K562 (cell line): ENCODE results near the gene KCNK7. TPM values are rescaled to one million over a fixed set of nuclear protein-coding genes. Genes with fewer than 3 reads are reported as not detected.

Experiments
- ATAC-seq: fragments of 200-7000 bp; cut with Tn5 transposase; 3 replicates; pipeline ENCODE4 v1.9.1; 2020; ENCODE audit warnings: moderate library complexity
- BruUV-seq: library from RNA; stranded (reverse); fragments of 400-500 nt; replicated peaks from 2 replicates; lab custom pipeline; 2021; lab: Mats Ljungman, UMichigan
- CTCF ChIA-PET: fragments of 300-600 bp; formaldehyde crosslinking; extraction: SDS; loops from one replicate; lab custom pipeline; 2021; ENCODE audit warnings: low intra/inter-chr PET ratio; lab: Yijun Ruan, JAX
- POLR2A ChIA-PET: fragments of 300-600, 350-650 bp; sonication (Branson Sonifier 250); formaldehyde crosslinking; extraction: SDS; loops from one replicate; lab custom pipeline; 2021; ENCODE audit warnings: antibody characterized with exemption, inconsistent platforms; lab: Yijun Ruan, JAX
- DNase-seq, 4 experiments: peaks; one replicate each; pipeline versions ENCODE4 v3.0.0 to v3.0.0-alpha.2; 2011 to 2018; ENCODE audit warnings: low spot score in 3 of 4, mixed read lengths in 3 of 4; ENCODE audit errors: extremely low read depth in 1 of 4
- FAIRE-seq: peaks from 2 replicates; lab custom pipeline; 2011; peaks lifted over from hg19 to GRCh38; lab: Jason Lieb, UNC
- H2AFZ ChIP-seq: 2 replicates; pipeline ENCODE4 v1.6.0; 2011; ENCODE audit warnings: low read depth, low read length, control low read depth, inconsistent platforms
- H3K27ac ChIP-seq: fragments of 200-600 bp; 3 replicates; pipeline ENCODE4 v1.8.0; 2011; ENCODE audit warnings: low read depth, mild to moderate bottlenecking, control low read depth, inconsistent platforms, low read length, moderate library complexity, mixed read lengths; ENCODE audit errors: extremely low read depth
- H3K27me3 ChIP-seq, 2 experiments: fragments of 300-600 bp in 1 of 2; 2 replicates in 1 of 2; 3 replicates in 1 of 2; pipeline versions ENCODE4 v1.6.0 to v1.8.0; 2011; ENCODE audit warnings: inconsistent platforms in 2 of 2, low read length in 2 of 2, mild to moderate bottlenecking in 1 of 2, mixed read lengths in 1 of 2, moderate library complexity in 1 of 2; ENCODE audit not compliant: control insufficient read depth in 2 of 2, insufficient read depth in 2 of 2
- H3K36me3 ChIP-seq: fragments of 300-600 bp; 3 replicates; pipeline ENCODE4 v1.8.0; 2011; ENCODE audit warnings: mild to moderate bottlenecking, low read length, inconsistent platforms; ENCODE audit not compliant: control insufficient read depth, insufficient read depth
- H3K4me1 ChIP-seq, 2 experiments: fragments of 200-600 bp in 1 of 2; replicated peaks in 1 of 2; 2 replicates in 1 of 2; 3 replicates in 1 of 2; pipeline versions ENCODE4 v1.5.1 to v1.8.0; 2011; ENCODE audit warnings: inconsistent platforms in 2 of 2, low read length in 2 of 2, mild to moderate bottlenecking in 1 of 2, mixed read lengths in 1 of 2, moderate library complexity in 1 of 2; ENCODE audit not compliant: control insufficient read depth in 2 of 2, insufficient read depth in 2 of 2
- H3K4me2 ChIP-seq: 2 replicates; pipeline ENCODE4 v1.6.1; 2011; ENCODE audit warnings: low read length, control low read depth, inconsistent platforms, mixed read lengths; ENCODE audit not compliant: insufficient read depth
- H3K4me3 ChIP-seq: fragments of 200-600 bp; sonication (generic), shearing (Covaris generic); 2 replicates; pipeline ENCODE4 v1.5.1; 2016; ENCODE audit warnings: control low read depth, inconsistent platforms
- H3K79me2 ChIP-seq: fragments of 200-600 bp; 3 replicates; pipeline ENCODE4 v1.8.0; 2011; ENCODE audit warnings: low read length, inconsistent platforms; ENCODE audit not compliant: control insufficient read depth, insufficient read depth
- H3K9ac ChIP-seq, 2 experiments: 2 replicates each; pipeline versions ENCODE4 v1.6.0 to v1.6.1; 2011; ENCODE audit warnings: low read depth in 2 of 2, low read length in 2 of 2, control low read depth in 1 of 2, inconsistent platforms in 1 of 2, mild to moderate bottlenecking in 1 of 2, mixed read lengths in 1 of 2; ENCODE audit not compliant: insufficient read depth in 1 of 2
- H3K9me1 ChIP-seq: one replicate; pipeline ENCODE4 v1.6.0; 2011; ENCODE audit warnings: inconsistent platforms, mild to moderate bottlenecking, low read length, moderate library complexity; ENCODE audit not compliant: control insufficient read depth, insufficient read depth
- H3K9me3 ChIP-seq: replicated peaks from 2 replicates; pipeline ENCODE4 v1.5.1; 2011; ENCODE audit warnings: low read depth, low read length, inconsistent platforms; ENCODE audit not compliant: control insufficient read depth, insufficient read depth
- H4K20me1 ChIP-seq: replicated peaks from 2 replicates; pipeline ENCODE4 v1.6.1; 2011; ENCODE audit warnings: low read length, inconsistent platforms, mixed read lengths; ENCODE audit not compliant: control insufficient read depth, insufficient read depth
- ETS2 ChIP-seq: IDR thresholded peaks from 2 replicates; pipeline ENCODE4 v1.6.1; 2016; ENCODE audit warnings: borderline replicate concordance, missing genetic modification characterization, mild to moderate bottlenecking, moderate library complexity, missing compliant biosample characterization; ENCODE audit not compliant: poor library complexity, severe bottlenecking
- FOXM1 ChIP-seq, 2 experiments: fragments of 450-650 bp in 1 of 2; sonication (generic) in 1 of 2; formaldehyde crosslinking in 1 of 2; IDR thresholded peaks; 2 replicates each; pipeline versions ENCODE4 v1.6.1 to v1.9.0; 2017 to 2022; ENCODE audit warnings: low read depth in 2 of 2, mild to moderate bottlenecking in 2 of 2, missing genetic modification reagents in 1 of 2, moderate library complexity in 1 of 2
- HEY1 ChIP-seq: fragments of 250-450 bp; sonication (Bioruptor Pico); IDR thresholded peaks from 2 replicates; pipeline ENCODE4 v1.5.0; 2020; ENCODE audit warnings: mild to moderate bottlenecking, moderate library complexity, borderline replicate concordance
- NCOA2 ChIP-seq, 2 experiments: fragments of 450-650 bp; IDR thresholded peaks; 2 replicates each; pipeline ENCODE4 v1.6.1; 2018; ENCODE audit warnings: mild to moderate bottlenecking in 2 of 2, moderate library complexity in 1 of 2; ENCODE audit not compliant: partially characterized antibody in 2 of 2
- POLR2G ChIP-seq: fragments of 200-400 bp; formaldehyde crosslinking; IDR thresholded peaks from 2 replicates; pipeline ENCODE4 v1.6.1; 2017; ENCODE audit warnings: low read depth, mild to moderate bottlenecking, antibody characterized with exemption, low read length, moderate library complexity
- STAT6 ChIP-seq: sonication (generic); formaldehyde crosslinking; IDR thresholded peaks from 2 replicates; pipeline ENCODE4 v1.8.1; 2023; ENCODE audit warnings: mild to moderate bottlenecking, missing genetic modification reagents
- ZNF174 ChIP-seq: fragments of 250-450 bp; sonication (Bioruptor Pico); IDR thresholded peaks from 2 replicates; pipeline ENCODE4 v1.4.0; 2020; ENCODE audit warnings: mild to moderate bottlenecking
- ZNF217 ChIP-seq: sonication (generic); formaldehyde crosslinking; IDR thresholded peaks from 2 replicates; pipeline ENCODE4 v1.8.0; 2022; ENCODE audit warnings: mild to moderate bottlenecking, missing genetic modification reagents
- WGBS: fragments of 100-300 bp; shearing (Covaris generic); methylation state at CpG from one replicate; pipeline ENCODE4 v1.1.6; 2016; ENCODE audit warnings: low coverage, mixed read lengths; ENCODE audit not compliant: insufficient coverage; ENCODE audit errors: missing lambda C conversion rate; 5-methylcytosine and 5-hydroxymethylcytosine counted together
- in situ Hi-C: fragments of 300-500 bp; cut with MboI; formaldehyde crosslinking; loops from 4 replicates; pipeline ENCODE4 v1.15.0; 2018; ENCODE audit warnings: inconsistent platforms, mixed read lengths
- intact Hi-C: fragments of 100-400 bp; cut with micrococcal nuclease; formaldehyde crosslinking; loops from 2 replicates; pipeline ENCODE4 v1.14.2; 2022
- polyA plus RNA-seq, 8 experiments: library from polyadenylated mRNA; depleted of rRNA in 4 of 8; stranded (reverse) in 5 of 8; unstranded in 3 of 8; fragments of >200 nt; fragmentation: Nextera tagmentation in 2 of 8; fragmentation: Illumina TruSeq in 1 of 8; extraction: Ambion mirVana in 2 of 8; extraction: Trizol in 1 of 8; gene quantifications; 2 replicates each; pipeline versions ENCODE4 v1.2.1 to v1.2.3, GENCODE V29; 2011 to 2014; ENCODE audit warnings: inconsistent platforms in 1 of 8, missing spikeins in 1 of 8
- total RNA-seq, 7 experiments: library from RNA; depleted of rRNA in 6 of 7; stranded (reverse); fragments of >200 nt in 6 of 7; fragmentation: Illumina TruSeq in 2 of 7; extraction: Trizol in 2 of 7; gene quantifications; 2 replicates each; pipeline versions ENCODE4 v1.2.1 to v1.2.3, GENCODE V29; 2011 to 2021; ENCODE audit warnings: low replicate concordance in 1 of 7

The KCNK7 gene
- total and polyA plus RNA-seq, 9 of the 15 experiments (the other 6 are each of a cell fraction or from before 2014, with no cell fraction given): 0.07 to 0.40 TPM; not detected in 7

GRCh38 chr11:65634109-65634436, 38.5 kb upstream of the KCNK7 start:
- H3K9ac ChIP-seq: no peak overlapping the region
- in situ Hi-C loops: no loop called here
- no peak for ATAC-seq
- TF ChIP-seq POLR2G: 0 out of 2 replicates have a peak, but pooled peaks have one; percentile 4
- TF ChIP-seq HEY1 (CRISPR knock-in tag): no peak
- no peak overlapping the region for H3K27ac ChIP-seq
- H3K9me1 ChIP-seq: peaks cover 3% of the 10 kb centered on the region
- 90% methylated on average over 10 of the region's 14 CpGs for WGBS
- POLR2A ChIA-PET: interaction anchor here (0.5 to 1.7 kb wide), 3 partner anchors 8 to 235 kb away, joined by 3 to 4 read pairs (median 3); partner anchors contain the start of gene PCNX3
- H3K4me1 ChIP-seq: peaks cover 30 to 59% of the 10 kb centered on the region in 2 experiments
- H3K4me2 ChIP-seq: no peak overlapping the region
- CTCF ChIA-PET: no interaction called here
- no peak overlapping the region for H3K4me3 ChIP-seq
- DNase-seq: no peak
- intact Hi-C loops: no loop called here
- FAIRE-seq: no peak
- peaks cover 78% of the 10 kb centered on the region; the same call in 2 of the 3 replicates for H3K36me3 ChIP-seq
- BruUV-seq: no TSS peak
- H3K79me2 ChIP-seq: peaks cover 10% of the 10 kb centered on the region
- no peak overlapping the region for H2AFZ ChIP-seq
- peaks cover 6% of the 10 kb centered on the region; the same call in 1 of the 2 replicates for H4K20me1 ChIP-seq
- H3K9me3 ChIP-seq: no peaks in the 10 kb centered on the region
- no peaks in the 10 kb centered on the region for H3K27me3 ChIP-seq

DNA sequence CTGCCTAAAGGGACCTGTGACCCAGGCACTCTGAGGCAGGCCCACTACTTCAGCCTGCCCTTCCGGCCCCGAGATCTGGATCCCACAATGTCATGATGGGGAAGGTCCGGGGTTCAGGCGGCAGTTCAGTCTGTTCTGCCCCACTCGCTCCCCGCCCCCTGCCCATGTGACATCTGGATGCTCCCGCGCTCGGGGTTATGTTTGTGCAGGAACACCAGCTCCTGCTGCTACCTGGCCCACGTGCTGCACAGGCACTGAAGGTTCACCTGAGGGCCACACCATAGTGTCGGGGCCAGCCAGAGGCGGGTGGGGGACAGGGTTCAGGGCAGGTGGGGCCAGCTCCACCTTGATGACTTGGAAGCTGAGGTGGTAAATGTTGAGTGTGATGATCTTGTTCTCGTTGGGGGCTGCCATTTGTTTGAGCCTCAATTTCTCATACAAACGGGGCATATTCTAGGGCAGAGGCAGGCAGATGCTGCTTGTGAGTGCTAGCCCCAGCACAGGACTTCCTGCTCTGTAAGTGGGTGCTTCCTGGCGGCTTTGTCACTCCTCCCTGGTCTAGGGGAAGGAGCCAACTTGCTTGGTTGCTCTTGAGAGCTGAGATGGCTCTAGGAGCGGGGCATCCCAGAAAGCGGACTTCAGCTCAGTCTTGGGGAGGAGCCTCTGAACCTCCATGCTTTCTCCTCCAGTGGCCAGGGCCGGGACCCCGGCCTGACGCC, 37.9 kb upstream of the KCNK7 start:
- Histone ChIP-seq H3K4me2 (no peak overlapping the region), H3K27me3 (no peaks in the 10 kb centered on the region), H3K9ac (no peak overlapping the region; a peak in 1 of 4 replicates), H3K27ac (no peak overlapping the region), H3K79me2 (peaks cover 6% of the 10 kb centered on the region), H3K4me3 (no peak overlapping the region), H2AFZ (no peak overlapping the region), H3K9me1 (peaks cover 3% of the 10 kb centered on the region), H4K20me1 (peaks cover 3% of the 10 kb centered on the region; the same call in 1 of the 2 replicates), H3K9me3 (no peaks in the 10 kb centered on the region), H3K4me1 (peaks cover 27 to 56% of the 10 kb centered on the region in 2 experiments), H3K36me3 (peaks cover 83% of the 10 kb centered on the region; the same call in 2 of the 3 replicates)
- in situ Hi-C loops (no loop called here), intact Hi-C loops (no loop called here)
- FAIRE-seq (no peak), ATAC-seq (no peak), DNase-seq (no peak)
- WGBS: 82% methylated on average over 18 of the region's 20 CpGs
- TF ChIP-seq STAT6 (CRISPR knock-in tag) (no peak), FOXM1 (IDR thresholded peaks at IDR 0.05; ENCODE audit: low read depth) (no peak), FOXM1 (CRISPR knock-in tag; IDR thresholded peaks at IDR 0.05; ENCODE audit: low read depth) (no peak), ZNF174 (CRISPR knock-in tag) (no peak), ETS2 (no peak), ZNF217 (CRISPR knock-in tag) (no peak), NCOA2 (IDR thresholded peaks at IDR 0.05; ENCODE audit: partially characterized antibody in 2 of 2) (no peak)
- no TSS peak for BruUV-seq
- ChIA-PET CTCF (no interaction called here), POLR2A (interaction anchor here (0.5 to 2.2 kb wide), 8 partner anchors 8 to 1568 kb away, joined by 3 to 11 read pairs (median 3); partner anchors contain the start of genes KAT5 and PCNX3)
